Right lobe of liver (tissue), 4 donors: Measurements from ENCODE around the gene RPL39.

ENCODE experiments used
- POLR2A ChIP-seq: fragments of 450-650 bp; IDR thresholded peaks from one replicate; pipeline ENCODE4 v1.6.1; 2017; ENCODE audit warnings: antibody characterized with exemption, mild to moderate bottlenecking
- TF ChIP-seq, protein P1 (sequence below), 4 donors: fragments of 200-600 bp in 3 of 4; fragments of 450-650 bp in 1 of 4; IDR thresholded peaks; one replicate each; pipeline versions ENCODE4 v1.5.1 to v1.8.0; 2016 to 2022; ENCODE audit warnings: antibody characterized with exemption in 4 of 4, mild to moderate bottlenecking in 2 of 4
- donor health status: DM: no; HTN: no; CAD: no.
- donor health status: DM: no; HTN: no; CAD: no.
- donor health status: DM: no; HTN: yes; CAD: no.

DNA sequence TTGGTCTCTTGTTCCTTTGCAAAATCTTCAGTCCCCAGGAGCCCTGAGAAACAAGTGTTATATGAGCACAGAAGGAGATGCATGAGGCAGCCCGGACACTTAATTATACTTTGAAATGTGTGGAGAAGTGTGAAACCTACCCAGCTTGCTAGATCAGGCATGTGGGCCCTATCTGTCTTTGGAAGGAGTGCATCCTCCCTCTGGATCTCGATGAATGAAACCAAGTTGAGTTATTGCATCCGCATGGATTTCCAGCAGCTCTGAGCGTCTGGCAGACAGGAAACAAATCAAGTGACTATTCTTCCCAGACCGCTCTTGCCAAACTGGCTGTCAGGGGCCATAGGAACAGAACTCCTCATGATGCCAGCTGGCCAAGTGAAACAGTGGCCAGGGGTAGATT, 52.7 kb downstream of the RPL39 start:
- TF ChIP-seq, protein P1, sequence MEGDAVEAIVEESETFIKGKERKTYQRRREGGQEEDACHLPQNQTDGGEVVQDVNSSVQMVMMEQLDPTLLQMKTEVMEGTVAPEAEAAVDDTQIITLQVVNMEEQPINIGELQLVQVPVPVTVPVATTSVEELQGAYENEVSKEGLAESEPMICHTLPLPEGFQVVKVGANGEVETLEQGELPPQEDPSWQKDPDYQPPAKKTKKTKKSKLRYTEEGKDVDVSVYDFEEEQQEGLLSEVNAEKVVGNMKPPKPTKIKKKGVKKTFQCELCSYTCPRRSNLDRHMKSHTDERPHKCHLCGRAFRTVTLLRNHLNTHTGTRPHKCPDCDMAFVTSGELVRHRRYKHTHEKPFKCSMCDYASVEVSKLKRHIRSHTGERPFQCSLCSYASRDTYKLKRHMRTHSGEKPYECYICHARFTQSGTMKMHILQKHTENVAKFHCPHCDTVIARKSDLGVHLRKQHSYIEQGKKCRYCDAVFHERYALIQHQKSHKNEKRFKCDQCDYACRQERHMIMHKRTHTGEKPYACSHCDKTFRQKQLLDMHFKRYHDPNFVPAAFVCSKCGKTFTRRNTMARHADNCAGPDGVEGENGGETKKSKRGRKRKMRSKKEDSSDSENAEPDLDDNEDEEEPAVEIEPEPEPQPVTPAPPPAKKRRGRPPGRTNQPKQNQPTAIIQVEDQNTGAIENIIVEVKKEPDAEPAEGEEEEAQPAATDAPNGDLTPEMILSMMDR (IDR thresholded peaks at IDR 0.05): no peak
- no peak for TF ChIP-seq POLR2A
